A673 (cell line): Measurements from ENCODE around the gene ERICH6B.

Experiments used
- CTCF ChIP-seq: fragments of 300-800, 200-600 bp; sonication (generic); conservative IDR thresholded peaks from 2 replicates; pipeline ENCODE4 v1.5.1; 2017; ENCODE audit warnings: low read depth, mild to moderate bottlenecking, antibody characterized with exemption, low read length, moderate library complexity, mixed read lengths
- EZH2 ChIP-seq: fragments of 200-600 bp; sonication (generic); IDR thresholded peaks from 2 replicates; pipeline ENCODE4 v1.6.1; 2017; ENCODE audit warnings: borderline replicate concordance, low read depth, mild to moderate bottlenecking, mixed read lengths, antibody characterized with exemption, low read length; ENCODE audit not compliant: poor library complexity, severe bottlenecking

GRCh38 chr13:45603338-45603737 is 12.2 kb downstream of the ERICH6B start:
- no peak for TF ChIP-seq CTCF
- TF ChIP-seq EZH2, result no peak
